Pancreas (tissue), 10 donors: ENCODE results near the gene FMO5. TPM values are rescaled to one million over a fixed set of nuclear protein-coding genes. Genes with fewer than 3 reads are reported as not detected.

Experiments
- ATAC-seq, 4 donors: fragments of 200-7000 bp; cut with Tn5 transposase; one replicate each; pipeline versions ENCODE4 v1.8.0 to v1.9.1; 2020; ENCODE audit warnings: mild to moderate bottlenecking in 4 of 4, moderate library complexity in 4 of 4
- DNase-seq, 6 donors: peaks; one replicate each; pipeline ENCODE4 v3.0.0-alpha.2; 2020
- FAIRE-seq: peaks from 2 replicates; lab custom pipeline; 2012; peaks lifted over from hg19 to GRCh38; lab: Jason Lieb, UNC
- H3K27ac ChIP-seq, 4 donors: fragments of 200-600 bp; sonication (generic); 1 replicate in 3 of 4; 2 replicates in 1 of 4; pipeline versions ENCODE4 v1.5.0 to v1.8.0; 2020
- H3K27me3 ChIP-seq, 4 donors: fragments of 200-600 bp; one replicate each; pipeline ENCODE4 v1.8.0; 2021
- H3K36me3 ChIP-seq, 3 donors: fragments of 200-600 bp; sonication (generic) in 1 of 3; one replicate each; pipeline versions ENCODE4 v1.5.0 to v1.8.0; 2020 to 2021
- H3K4me1 ChIP-seq, 3 donors: fragments of 200-600 bp; one replicate each; pipeline ENCODE4 v1.8.0; 2021
- H3K4me3 ChIP-seq, 4 donors: fragments of 200-600 bp; sonication (generic) in 2 of 4; one replicate each; pipeline versions ENCODE4 v1.5.0 to v1.8.0; 2020 to 2021
- H3K9me3 ChIP-seq, 4 donors: fragments of 200-600 bp; one replicate each; pipeline ENCODE4 v1.8.0; 2021
- WGBS, 2 donors: extraction: QIAGEN DNeasy Blood & Tissue Kit; methylation state at CpG; one replicate each; pipeline ENCODE4 v1.1.7; 2013; 5-methylcytosine and 5-hydroxymethylcytosine counted together
- intact Hi-C, 3 donors: fragments of 100-400 bp; cut with DNase I; formaldehyde crosslinking; loops; one replicate each; pipeline versions ENCODE4 v1.11.1 to v1.14.2; 2022
- polyA plus RNA-seq, 2 donors: library from polyadenylated mRNA; stranded (reverse); fragments of 200-250 nt; gene quantifications; one replicate each; pipeline ENCODE4 v1.2.3, GENCODE V29; 2013
- total RNA-seq, 6 donors: library from RNA; stranded (reverse); fragmentation: NEBNext Ultra II Directional in 4 of 6; extraction: Animal tissue kit (Norgen Biotek cat#: 25700) in 4 of 6; gene quantifications; one replicate each; pipeline versions ENCODE4 v1.2.1 to v1.2.4, GENCODE V29; 2021 to 2023
- TF ChIP-seq, protein P1 (sequence below), 4 donors: fragments of 200-600 bp; sonication (generic) in 3 of 4; IDR thresholded peaks; one replicate each; pipeline versions ENCODE4 v1.5.0 to v1.8.0; 2021; ENCODE audit warnings: antibody characterized with exemption in 4 of 4
- donor health status: healthy with polysubstance abuse.
- donor health status: DM: no; HTN: no; CAD: no; lungs with moderate emphysema.
- donor health status: DM: no; HTN: no; CAD: no.
- donor health status: control.
- donor health status: control.
- donor health status: Bipolar disorder and iron deficiency.
- donor health status: DM: yes; HTN: yes; CAD: no.
- donor health status: DM: no; HTN: no; CAD: no.
- donor health status: DM: no; HTN: no; CAD: no.
- donor health status: DM: yes; HTN: yes; CAD: no.

Gene FMO5
- total and polyA plus RNA-seq, 8 donors = 7.5 to 32.5 (median 14.6) TPM

DNA sequence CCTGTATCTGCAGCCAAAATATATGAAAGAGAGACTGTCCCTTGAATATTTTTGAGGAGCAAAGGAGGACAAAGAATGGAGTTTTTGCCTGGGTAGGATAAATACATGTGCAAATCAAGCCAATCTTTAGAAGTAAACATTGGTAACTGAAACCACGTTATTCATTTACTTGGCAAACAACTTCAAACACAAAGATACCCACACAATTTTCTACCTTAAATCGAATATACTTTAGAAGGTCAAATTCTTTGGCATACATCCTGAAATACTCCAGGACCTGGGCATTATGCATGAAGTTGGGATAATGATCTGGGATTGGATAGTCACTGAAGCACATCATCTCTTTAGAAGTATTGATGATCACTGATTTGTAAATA is 9.6 kb downstream of the FMO5 start:
- Histone ChIP-seq H3K27ac (peak overlapping the region in 2 of 4 donors; percentile 54 to 62), H3K27me3 (no peaks in the 10 kb centered on the region), H3K36me3 (peaks cover 0 to 4% (median 0%) of the 10 kb centered on the region in 3 donors), H3K4me1 (peaks cover 22 to 42% (median 39%) of the 10 kb centered on the region in 3 donors), H3K4me3 (no peak overlapping the region), H3K9me3 (no peaks in the 10 kb centered on the region)
- intact Hi-C loops = no loop called here
- DNase-seq = no peak
- 6 to 13% methylated on average over 2 of the region's 2 CpGs for WGBS, 2 donors
- no peak for FAIRE-seq
- ATAC-seq = peak; percentile 69 to 92 (median 77)
- TF ChIP-seq, protein P1, sequence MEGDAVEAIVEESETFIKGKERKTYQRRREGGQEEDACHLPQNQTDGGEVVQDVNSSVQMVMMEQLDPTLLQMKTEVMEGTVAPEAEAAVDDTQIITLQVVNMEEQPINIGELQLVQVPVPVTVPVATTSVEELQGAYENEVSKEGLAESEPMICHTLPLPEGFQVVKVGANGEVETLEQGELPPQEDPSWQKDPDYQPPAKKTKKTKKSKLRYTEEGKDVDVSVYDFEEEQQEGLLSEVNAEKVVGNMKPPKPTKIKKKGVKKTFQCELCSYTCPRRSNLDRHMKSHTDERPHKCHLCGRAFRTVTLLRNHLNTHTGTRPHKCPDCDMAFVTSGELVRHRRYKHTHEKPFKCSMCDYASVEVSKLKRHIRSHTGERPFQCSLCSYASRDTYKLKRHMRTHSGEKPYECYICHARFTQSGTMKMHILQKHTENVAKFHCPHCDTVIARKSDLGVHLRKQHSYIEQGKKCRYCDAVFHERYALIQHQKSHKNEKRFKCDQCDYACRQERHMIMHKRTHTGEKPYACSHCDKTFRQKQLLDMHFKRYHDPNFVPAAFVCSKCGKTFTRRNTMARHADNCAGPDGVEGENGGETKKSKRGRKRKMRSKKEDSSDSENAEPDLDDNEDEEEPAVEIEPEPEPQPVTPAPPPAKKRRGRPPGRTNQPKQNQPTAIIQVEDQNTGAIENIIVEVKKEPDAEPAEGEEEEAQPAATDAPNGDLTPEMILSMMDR (IDR thresholded peaks at IDR 0.05) = no peak

DNA sequence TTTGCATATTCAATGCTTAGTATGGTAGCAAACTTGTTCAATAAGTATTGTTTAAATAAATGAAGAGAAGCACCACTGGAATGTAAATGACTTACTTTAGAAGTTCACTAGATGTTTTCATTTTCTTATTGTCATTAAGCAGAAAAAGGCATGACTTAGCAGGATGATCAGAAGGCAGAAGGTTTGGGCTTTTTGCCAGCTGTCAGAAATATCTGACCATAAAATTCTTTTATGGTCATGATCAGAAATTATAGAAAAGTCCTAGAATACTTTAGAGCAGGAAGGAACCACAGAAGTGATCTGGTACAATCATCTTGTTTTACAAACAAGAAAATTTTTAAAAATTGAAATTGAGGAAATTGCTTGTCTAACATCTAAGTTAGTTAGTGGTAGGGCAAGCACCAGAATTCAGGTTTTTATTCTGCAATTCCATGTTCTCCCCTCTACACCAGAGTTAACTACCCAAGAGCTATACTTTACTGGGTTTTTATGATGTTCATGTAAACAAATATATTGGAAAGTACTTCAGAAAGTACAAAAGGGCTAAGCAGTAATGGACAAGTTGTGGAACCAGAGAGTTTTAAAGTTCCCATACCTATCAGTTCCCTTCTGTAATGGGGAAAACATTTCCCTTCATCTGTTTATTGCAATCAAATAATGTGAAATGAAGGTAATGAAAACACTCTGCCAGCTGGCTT is 10.1 kb downstream of the FMO5 start:
- H3K27ac ChIP-seq = peak overlapping the region in 2 of 4 donors; percentile 54 to 62
- ATAC-seq (no peak), FAIRE-seq (no peak), DNase-seq (no peak)
- H3K9me3 ChIP-seq = no peaks in the 10 kb centered on the region
- H3K4me1 ChIP-seq = peaks cover 28 to 47% (median 42%) of the 10 kb centered on the region in 3 donors
- H3K36me3 ChIP-seq = peaks cover 0 to 4% (median 0%) of the 10 kb centered on the region in 3 donors
- no peaks in the 10 kb centered on the region for H3K27me3 ChIP-seq
- intact Hi-C loops = no loop called here
- H3K4me3 ChIP-seq = no peak overlapping the region
- TF ChIP-seq, protein P1 (IDR thresholded peaks at IDR 0.05) = no peak

DNA sequence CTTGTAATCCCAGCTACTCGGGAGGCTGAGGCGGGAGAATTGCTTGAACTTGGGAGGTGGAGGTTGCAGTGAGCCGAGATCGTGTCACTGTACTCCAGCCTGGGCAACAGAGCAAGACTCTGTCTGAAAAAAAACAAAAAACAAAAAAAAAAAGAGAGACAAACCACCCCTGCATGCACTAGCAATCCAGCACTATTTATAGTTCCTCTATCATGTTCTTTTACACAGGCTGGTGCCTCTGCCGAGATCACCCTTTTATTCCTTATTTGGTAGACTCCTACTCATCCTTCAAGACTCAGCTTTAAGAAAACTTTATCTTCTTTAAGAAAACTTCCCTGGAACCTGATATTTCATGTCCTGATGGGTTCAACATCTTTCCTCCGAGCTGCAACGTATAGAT is 10.8 kb downstream of the FMO5 start:
- WGBS, 2 donors = 80 to 83% methylated on average over 7 of the region's 7 CpGs
- no peak overlapping the region for H3K4me3 ChIP-seq
- H3K36me3 ChIP-seq = peaks cover 0 to 4% (median 0%) of the 10 kb centered on the region in 3 donors
- H3K4me1 ChIP-seq = peaks cover 33 to 51% (median 44%) of the 10 kb centered on the region in 3 donors
- no peak for ATAC-seq
- TF ChIP-seq, protein P1 (IDR thresholded peaks at IDR 0.05) = no peak
- H3K27me3 ChIP-seq = no peaks in the 10 kb centered on the region
- peak overlapping the region in 2 of 4 donors; percentile 54 to 62 for H3K27ac ChIP-seq
- intact Hi-C loops = no loop called here
- no peaks in the 10 kb centered on the region for H3K9me3 ChIP-seq
- no peak for FAIRE-seq
- no peak for DNase-seq

DNA sequence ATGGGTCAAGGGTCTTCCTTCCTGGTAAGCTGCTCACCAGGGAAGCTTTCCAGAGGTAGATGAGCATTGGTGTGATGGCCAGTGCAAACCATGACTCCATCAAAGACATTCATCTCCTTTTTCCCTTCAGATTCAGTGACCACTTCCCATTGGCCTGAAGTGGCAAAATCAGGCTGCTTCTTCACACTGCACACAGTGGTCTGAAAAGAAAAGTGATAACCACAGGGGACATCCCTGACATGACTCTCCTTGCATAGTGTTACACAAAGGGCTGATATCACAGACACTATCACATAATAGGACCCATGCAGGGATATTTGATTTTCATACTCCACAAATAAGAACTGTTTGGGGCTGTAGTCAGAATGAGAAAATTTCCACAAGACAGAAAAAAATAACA is 11.9 kb downstream of the FMO5 start:
- Histone ChIP-seq H3K4me3 (no peak overlapping the region), H3K4me1 (peaks cover 40 to 58% (median 50%) of the 10 kb centered on the region in 3 donors), H3K36me3 (no peaks in the 10 kb centered on the region), H3K9me3 (no peaks in the 10 kb centered on the region), H3K27ac (no peak overlapping the region), H3K27me3 (no peaks in the 10 kb centered on the region)
- DNase-seq (no peak), FAIRE-seq (no peak), ATAC-seq (no peak)
- TF ChIP-seq, protein P1 (IDR thresholded peaks at IDR 0.05) = no peak
- intact Hi-C loops = no loop called here

DNA sequence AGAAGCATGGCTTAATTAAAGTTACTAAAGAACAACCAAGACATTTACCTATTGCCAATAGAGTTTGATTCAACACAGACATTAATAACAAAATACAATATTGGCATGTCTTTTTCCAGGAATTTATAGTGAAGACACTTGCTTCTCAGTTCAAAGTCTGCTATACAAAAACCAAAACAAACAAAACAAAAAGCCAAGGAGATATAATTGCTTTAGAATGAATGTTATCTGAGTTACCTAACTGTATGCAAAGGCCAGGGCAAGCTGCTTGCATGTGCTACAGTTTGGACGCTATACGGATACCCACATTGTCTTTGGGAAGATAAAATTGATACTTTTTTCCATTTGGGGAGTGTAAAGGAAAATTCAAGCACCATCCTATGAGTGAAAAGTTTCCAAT is 13.6 kb downstream of the FMO5 start:
- ATAC-seq = no peak
- TF ChIP-seq, protein P1 (IDR thresholded peaks at IDR 0.05) = no peak
- intact Hi-C loops = no loop called here
- Histone ChIP-seq H3K4me1 (peaks cover 35 to 61% (median 50%) of the 10 kb centered on the region in 3 donors), H3K4me3 (no peak overlapping the region), H3K9me3 (no peaks in the 10 kb centered on the region), H3K27me3 (no peaks in the 10 kb centered on the region), H3K27ac (no peak overlapping the region), H3K36me3 (no peaks in the 10 kb centered on the region)
- no peak for DNase-seq
- no peak for FAIRE-seq
- 39 to 54% methylated on average over 2 of the region's 2 CpGs for WGBS, 2 donors
